Activated CD4-positive, CD25-positive, alpha-beta regulatory T cell treated with anti-CD3 and anti-CD28 coated beads, Interleukin-2, amount 50 U/mL, for 72 hours (primary cell): ENCODE results near the gene C1GALT1.

ENCODE experiments used
- DNase-seq: peaks from one replicate; pipeline ENCODE4 v3.0.0; 2021

C1GALT1 gene

DNA sequence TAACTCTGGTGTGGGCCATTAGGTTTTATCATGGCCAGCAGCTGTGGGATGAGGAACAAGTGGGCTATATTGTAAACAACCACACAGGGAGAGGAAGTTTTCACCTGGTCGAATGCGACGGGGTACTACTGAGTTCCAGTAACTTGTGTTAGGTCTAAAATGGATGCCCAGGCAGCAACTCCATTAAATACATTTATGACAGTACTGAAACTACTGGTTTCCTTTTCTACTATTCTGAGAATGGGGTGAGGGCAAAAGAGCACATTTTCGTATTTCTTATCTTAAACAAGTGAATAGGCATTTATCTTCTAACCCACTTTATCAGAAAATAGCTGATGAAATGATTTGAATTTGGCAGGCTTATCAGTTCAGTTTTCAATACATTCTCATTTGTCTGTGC is 109.7 kb downstream of the C1GALT1 start:
- DNase-seq = no peak

DNA sequence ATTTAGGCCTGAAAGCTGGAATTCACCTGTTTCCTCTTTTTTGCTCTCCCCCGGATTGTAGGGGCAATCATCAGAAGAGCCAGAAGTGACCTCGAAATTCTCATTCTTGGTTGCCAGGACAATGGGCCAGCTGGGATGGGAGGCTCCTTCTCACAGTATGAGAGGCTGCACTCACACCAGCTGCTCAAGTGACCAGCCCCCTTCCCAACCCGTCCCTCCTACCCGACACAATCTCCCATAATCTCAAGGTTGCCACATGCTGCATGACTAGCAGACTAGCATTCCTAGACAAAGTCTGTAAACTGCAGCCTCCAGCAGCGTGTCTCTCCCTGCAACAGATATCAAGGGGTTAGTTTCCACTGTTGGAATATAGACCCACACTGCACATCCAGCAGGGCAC is 110.3 kb downstream of the C1GALT1 start:
- DNase-seq = no peak

DNA sequence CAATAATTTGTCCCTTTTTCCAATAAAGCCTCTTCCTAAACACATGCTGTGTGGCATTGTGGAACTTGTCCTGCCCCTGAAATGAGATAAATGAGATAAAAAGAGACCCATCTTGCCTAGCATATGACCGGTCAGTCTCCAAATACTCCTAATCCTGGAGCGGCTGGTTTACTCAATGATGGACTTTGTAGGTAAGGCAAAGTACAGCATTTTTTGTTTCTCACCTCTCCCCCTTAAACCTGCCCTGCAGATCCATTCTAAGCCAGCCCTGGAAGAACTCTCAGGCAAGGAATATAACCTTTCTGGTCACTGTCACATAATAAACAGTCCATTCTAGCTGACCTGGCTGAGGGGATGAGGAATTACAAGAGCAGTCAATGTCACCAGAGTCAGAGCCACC is 110.7 kb downstream of the C1GALT1 start:
- no peak for DNase-seq

DNA sequence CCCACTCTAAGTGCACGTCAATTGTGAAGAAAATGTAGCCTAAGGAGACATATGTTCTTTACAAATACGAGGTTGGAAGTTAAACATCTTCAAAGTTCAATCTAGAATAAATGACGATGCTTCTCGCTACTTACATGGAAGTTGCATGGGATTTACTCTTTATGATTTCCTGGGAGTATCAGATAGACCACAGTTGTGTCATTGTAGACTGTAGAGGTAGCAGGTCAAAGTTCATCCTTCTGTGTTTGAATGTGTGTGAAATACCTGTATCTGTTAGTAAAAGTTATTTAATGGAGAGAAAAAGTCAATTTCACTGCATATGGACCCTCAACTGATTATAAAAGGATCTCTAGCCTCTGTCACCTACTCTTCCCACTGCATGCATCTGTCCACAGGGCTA is 112.6 kb downstream of the C1GALT1 start:
- DNase-seq = no peak
